HL-60 (cell line): Measurements from ENCODE around the gene PSMB5.

Experiments
- DNase-seq, 2 experiments: peaks; one replicate each; pipeline ENCODE4 v3.0.0-alpha.2; 2010 to 2020; ENCODE audit warnings: low read depth in 1 of 2, low spot score in 1 of 2
- H3K27ac ChIP-seq: fragments of 250-450 bp; sonication (Bioruptor Pico); replicated peaks from 2 replicates; pipeline ENCODE4 v1.5.1; 2020; ENCODE audit warnings: mild to moderate bottlenecking, moderate library complexity
- H3K27me3 ChIP-seq: fragments of 250-450 bp; sonication (Bioruptor Pico); 2 replicates; pipeline ENCODE4 v1.5.1; 2021; ENCODE audit warnings: mild to moderate bottlenecking, moderate library complexity; ENCODE audit not compliant: insufficient read depth, poor library complexity, severe bottlenecking
- H3K4me3 ChIP-seq: replicated peaks from 2 replicates; pipeline ENCODE4 v1.5.1; 2011; ENCODE audit warnings: mild to moderate bottlenecking, control low read depth, low read length; ENCODE audit not compliant: insufficient read depth
- GABPA ChIP-seq: IDR thresholded peaks from 2 replicates; pipeline ENCODE4 v1.6.1; 2012; ENCODE audit warnings: low read depth
- POLR2AphosphoS5 ChIP-seq: IDR thresholded peaks from 2 replicates; pipeline ENCODE4 v1.6.1; 2012; ENCODE audit warnings: low read depth
- SPI1 ChIP-seq: IDR thresholded peaks from 2 replicates; pipeline ENCODE4 v1.6.1; 2012; ENCODE audit warnings: low read depth, mild to moderate bottlenecking, borderline replicate concordance
- TF ChIP-seq, protein P1 (sequence below): IDR thresholded peaks from one replicate; pipeline ENCODE4 v1.5.1; 2011; ENCODE audit warnings: low read length, control low read depth, inconsistent platforms; ENCODE audit not compliant: insufficient read depth
- TF ChIP-seq, protein P2 (sequence below): IDR thresholded peaks from 2 replicates; pipeline ENCODE4 v1.6.1; 2012; ENCODE audit warnings: low read depth; ENCODE audit not compliant: insufficient replicate concordance

The PSMB5 gene

DNA sequence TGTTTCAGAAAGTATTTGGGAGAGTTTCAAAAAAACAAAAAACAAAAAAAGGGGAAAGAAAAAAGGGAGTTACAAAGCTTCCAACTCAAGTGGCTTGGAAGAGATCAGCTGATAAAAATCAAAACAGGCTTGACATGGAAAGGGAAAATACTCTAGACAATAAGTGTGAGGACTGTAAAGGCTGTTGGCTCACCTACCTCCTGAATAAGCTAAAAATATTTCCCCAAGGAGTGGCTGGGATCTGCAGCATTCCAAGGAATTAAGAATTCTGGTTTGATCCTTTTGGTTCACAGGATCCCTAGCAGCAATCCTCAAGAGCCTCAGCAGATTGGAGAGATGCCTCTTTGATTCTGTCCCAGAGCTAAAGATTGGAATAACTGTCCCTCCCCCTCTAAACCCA lies 41.2 kb downstream of the PSMB5 start:
- no peak overlapping the region for H3K27ac ChIP-seq
- H3K4me3 ChIP-seq, result no peak overlapping the region
- no peak for TF ChIP-seq GABPA
- TF ChIP-seq, protein P1, sequence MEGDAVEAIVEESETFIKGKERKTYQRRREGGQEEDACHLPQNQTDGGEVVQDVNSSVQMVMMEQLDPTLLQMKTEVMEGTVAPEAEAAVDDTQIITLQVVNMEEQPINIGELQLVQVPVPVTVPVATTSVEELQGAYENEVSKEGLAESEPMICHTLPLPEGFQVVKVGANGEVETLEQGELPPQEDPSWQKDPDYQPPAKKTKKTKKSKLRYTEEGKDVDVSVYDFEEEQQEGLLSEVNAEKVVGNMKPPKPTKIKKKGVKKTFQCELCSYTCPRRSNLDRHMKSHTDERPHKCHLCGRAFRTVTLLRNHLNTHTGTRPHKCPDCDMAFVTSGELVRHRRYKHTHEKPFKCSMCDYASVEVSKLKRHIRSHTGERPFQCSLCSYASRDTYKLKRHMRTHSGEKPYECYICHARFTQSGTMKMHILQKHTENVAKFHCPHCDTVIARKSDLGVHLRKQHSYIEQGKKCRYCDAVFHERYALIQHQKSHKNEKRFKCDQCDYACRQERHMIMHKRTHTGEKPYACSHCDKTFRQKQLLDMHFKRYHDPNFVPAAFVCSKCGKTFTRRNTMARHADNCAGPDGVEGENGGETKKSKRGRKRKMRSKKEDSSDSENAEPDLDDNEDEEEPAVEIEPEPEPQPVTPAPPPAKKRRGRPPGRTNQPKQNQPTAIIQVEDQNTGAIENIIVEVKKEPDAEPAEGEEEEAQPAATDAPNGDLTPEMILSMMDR, result no peak
- TF ChIP-seq, protein P2, sequence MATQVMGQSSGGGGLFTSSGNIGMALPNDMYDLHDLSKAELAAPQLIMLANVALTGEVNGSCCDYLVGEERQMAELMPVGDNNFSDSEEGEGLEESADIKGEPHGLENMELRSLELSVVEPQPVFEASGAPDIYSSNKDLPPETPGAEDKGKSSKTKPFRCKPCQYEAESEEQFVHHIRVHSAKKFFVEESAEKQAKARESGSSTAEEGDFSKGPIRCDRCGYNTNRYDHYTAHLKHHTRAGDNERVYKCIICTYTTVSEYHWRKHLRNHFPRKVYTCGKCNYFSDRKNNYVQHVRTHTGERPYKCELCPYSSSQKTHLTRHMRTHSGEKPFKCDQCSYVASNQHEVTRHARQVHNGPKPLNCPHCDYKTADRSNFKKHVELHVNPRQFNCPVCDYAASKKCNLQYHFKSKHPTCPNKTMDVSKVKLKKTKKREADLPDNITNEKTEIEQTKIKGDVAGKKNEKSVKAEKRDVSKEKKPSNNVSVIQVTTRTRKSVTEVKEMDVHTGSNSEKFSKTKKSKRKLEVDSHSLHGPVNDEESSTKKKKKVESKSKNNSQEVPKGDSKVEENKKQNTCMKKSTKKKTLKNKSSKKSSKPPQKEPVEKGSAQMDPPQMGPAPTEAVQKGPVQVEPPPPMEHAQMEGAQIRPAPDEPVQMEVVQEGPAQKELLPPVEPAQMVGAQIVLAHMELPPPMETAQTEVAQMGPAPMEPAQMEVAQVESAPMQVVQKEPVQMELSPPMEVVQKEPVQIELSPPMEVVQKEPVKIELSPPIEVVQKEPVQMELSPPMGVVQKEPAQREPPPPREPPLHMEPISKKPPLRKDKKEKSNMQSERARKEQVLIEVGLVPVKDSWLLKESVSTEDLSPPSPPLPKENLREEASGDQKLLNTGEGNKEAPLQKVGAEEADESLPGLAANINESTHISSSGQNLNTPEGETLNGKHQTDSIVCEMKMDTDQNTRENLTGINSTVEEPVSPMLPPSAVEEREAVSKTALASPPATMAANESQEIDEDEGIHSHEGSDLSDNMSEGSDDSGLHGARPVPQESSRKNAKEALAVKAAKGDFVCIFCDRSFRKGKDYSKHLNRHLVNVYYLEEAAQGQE, result no peak
- TF ChIP-seq POLR2AphosphoS5, result no peak
- no peak for TF ChIP-seq SPI1
- H3K27me3 ChIP-seq, result no peaks in the 10 kb centered on the region
- no peak for DNase-seq

DNA sequence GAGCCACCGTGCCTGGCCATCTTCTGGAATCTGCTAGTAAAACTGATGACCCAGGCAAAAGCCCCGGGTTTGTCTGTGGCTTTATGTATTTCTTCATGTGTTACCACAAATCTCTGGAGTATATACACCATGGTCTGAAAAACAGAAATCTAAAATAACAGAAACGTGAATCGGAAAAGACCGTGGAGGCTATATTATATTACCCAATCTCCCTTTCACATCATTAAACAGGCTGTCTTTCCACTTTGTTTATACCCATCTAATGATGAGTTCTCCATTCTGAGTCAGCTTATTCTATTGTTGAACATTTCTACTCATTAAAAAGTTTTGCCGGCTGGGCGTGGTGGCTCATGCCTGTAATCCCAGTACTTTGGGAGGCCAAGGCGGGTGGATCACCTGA lies 42.8 kb downstream of the PSMB5 start:
- no peak for TF ChIP-seq POLR2AphosphoS5
- TF ChIP-seq, protein P2, result no peak
- no peak for TF ChIP-seq GABPA
- no peak for TF ChIP-seq SPI1
- TF ChIP-seq, protein P1, result no peak
- no peaks in the 10 kb centered on the region for H3K27me3 ChIP-seq
- H3K4me3 ChIP-seq, result no peak overlapping the region
- DNase-seq, result no peak
- H3K27ac ChIP-seq, result no peak overlapping the region

DNA sequence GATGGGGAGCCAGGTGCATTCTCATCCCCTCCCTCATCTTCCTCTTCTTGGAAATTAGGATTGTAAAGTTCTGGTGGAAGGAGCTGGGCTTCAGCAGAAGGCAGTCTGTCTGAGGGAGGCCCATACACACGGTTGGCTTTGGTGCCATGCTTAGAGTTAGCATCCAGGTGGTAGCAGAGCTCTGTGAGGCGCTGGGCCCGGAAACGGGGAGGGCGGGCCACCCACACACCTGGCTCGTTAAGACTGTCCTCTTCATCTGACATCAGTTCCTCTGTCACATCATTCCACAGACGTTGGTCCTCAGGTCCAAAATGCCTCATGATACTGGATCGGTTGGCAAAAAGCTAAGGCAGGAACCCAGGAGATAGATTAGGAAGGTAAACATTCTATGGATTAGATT lies 47.4 kb downstream of the PSMB5 start:
- Histone ChIP-seq H3K27me3 (no peaks in the 10 kb centered on the region), H3K4me3 (no peak overlapping the region), H3K27ac (no peak overlapping the region)
- no peak for TF ChIP-seq POLR2AphosphoS5
- no peak for TF ChIP-seq SPI1
- TF ChIP-seq, protein P1, result no peak
- TF ChIP-seq GABPA, result no peak
- TF ChIP-seq, protein P2, result no peak
- DNase-seq, result no peak
